MG63 (cell line): ENCODE data around the gene SYNGR1. TPM values are rescaled to one million over a fixed set of nuclear protein-coding genes. Genes with fewer than 3 reads are reported as not detected.
"Not testable (repeated sequence)": the region's sequence is repeated elsewhere in the genome, so short reads cannot be mapped to it uniquely, and the experiment has no call there.

ENCODE experiments used
- DNase-seq: peaks from one replicate; pipeline ENCODE4 v3.0.0-alpha.2; 2020
- H3K27me3 ChIP-seq: fragments of 250-450 bp; sonication (Bioruptor Pico); 2 replicates; pipeline ENCODE4 v1.5.1; 2020; ENCODE audit warnings: mild to moderate bottlenecking, moderate library complexity
- H3K36me3 ChIP-seq: fragments of 250-450 bp; sonication (Bioruptor Pico); 2 replicates; pipeline ENCODE4 v1.5.1; 2020; ENCODE audit warnings: mild to moderate bottlenecking, moderate library complexity
- H3K4me3 ChIP-seq: fragments of 250-450 bp; sonication (Bioruptor Pico); 2 replicates; pipeline ENCODE4 v1.5.1; 2020; ENCODE audit warnings: mild to moderate bottlenecking, moderate library complexity
- H3K9me3 ChIP-seq: fragments of 250-450 bp; sonication (Bioruptor Pico); 2 replicates; pipeline ENCODE4 v1.5.1; 2020; ENCODE audit warnings: mild to moderate bottlenecking, moderate library complexity
- total RNA-seq: library from RNA; depleted of rRNA; stranded (reverse); fragments of >200 nt; shearing (Covaris generic); gene quantifications from 2 replicates; pipeline ENCODE4 v1.2.3, GENCODE V29; 2014; ENCODE audit warnings: low replicate concordance

Gene SYNGR1
- total RNA-seq, 1 experiment from 2014 or later: 58.3 TPM

DNA sequence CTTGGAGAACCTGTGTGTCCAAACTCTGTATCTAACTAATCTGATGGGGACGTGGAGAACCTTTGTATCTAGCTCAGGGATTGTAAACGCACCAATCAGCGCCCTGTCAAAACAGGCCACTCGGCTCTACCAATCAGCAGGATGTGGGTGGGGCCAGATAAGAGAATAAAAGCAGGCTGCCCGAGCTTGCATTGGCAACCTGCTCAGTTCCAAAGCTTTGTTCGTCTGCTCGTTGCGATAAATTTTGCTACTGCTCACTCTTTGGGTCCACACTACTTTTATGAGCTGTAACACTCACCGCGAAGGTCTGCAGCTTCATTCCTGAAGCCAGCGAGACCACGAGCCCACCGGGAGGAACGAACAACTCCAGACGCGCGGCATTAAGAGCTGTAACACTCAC, 8.4 kb downstream of the SYNGR1 start:
- H3K9me3 ChIP-seq, H3K27me3 ChIP-seq, DNase-seq, H3K4me3 ChIP-seq, H3K36me3 ChIP-seq: not testable (repeated sequence)

DNA sequence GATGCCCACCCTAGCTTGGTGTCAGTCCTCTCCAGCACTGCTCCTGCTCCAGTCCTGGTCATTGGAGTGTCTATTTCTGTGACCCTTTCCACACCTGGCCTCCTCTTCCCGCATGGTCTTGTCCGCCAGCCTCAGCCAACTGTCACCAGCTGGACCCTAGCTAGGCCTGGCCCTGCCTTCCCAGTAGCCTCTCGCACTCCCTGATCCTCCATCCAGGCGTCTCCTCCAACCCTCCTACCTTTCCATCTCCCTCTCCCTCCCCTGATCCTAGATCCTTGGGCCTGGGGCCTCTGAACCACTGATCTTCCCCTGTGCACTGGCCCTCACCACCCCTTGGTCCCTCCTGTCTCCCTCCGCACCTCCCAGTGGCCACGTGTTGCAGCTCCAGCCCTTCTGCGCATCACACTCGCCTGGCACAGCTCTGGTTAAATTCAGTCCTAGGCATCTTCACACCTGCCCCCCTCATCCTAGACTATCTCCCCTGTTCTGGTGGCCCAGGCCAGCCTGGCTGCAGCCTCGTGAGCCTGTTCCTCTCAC, 9.9 kb downstream of the SYNGR1 start:
- DNase-seq: no peak
- Histone ChIP-seq H3K36me3 (no peaks in the 10 kb centered on the region), H3K4me3 (no peak overlapping the region), H3K27me3 (no peaks in the 10 kb centered on the region), H3K9me3 (no peaks in the 10 kb centered on the region)

GRCh38 chr22:39360242-39360641, 10.5 kb downstream of the SYNGR1 start:
- DNase-seq: no peak
- Histone ChIP-seq H3K36me3 (no peaks in the 10 kb centered on the region), H3K9me3 (no peaks in the 10 kb centered on the region), H3K27me3 (no peaks in the 10 kb centered on the region), H3K4me3 (no peak overlapping the region)

GRCh38 chr22:39360674-39361413, 11.1 kb downstream of the SYNGR1 start:
- no peak for DNase-seq
- no peaks in the 10 kb centered on the region for H3K9me3 ChIP-seq
- no peaks in the 10 kb centered on the region for H3K27me3 ChIP-seq
- no peak overlapping the region for H3K4me3 ChIP-seq
- no peaks in the 10 kb centered on the region for H3K36me3 ChIP-seq

GRCh38 chr22:39361496-39361895, 11.7 kb downstream of the SYNGR1 start:
- no peaks in the 10 kb centered on the region for H3K9me3 ChIP-seq
- no peak for DNase-seq
- H3K27me3 ChIP-seq: no peaks in the 10 kb centered on the region
- no peaks in the 10 kb centered on the region for H3K36me3 ChIP-seq
- no peak overlapping the region for H3K4me3 ChIP-seq

DNA sequence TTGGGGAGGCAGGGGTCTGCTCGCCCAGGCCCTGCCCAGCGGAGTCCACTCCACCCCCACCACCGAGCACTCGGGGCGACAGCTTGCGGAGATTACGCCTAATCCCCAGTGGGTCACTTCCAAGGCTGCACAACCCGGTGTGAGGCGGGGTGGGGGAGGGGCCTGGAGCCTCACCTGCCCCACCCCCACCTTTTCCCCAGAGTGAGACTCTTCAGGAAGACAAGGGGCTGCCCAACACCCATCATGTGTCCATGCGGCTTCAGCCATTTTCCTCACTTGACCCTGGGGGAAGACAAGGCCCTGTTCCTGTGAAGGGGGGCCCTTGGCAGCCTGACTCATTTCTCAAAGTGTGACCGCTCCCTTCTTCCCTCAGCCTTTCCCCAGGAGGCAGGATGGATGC, 12.5 kb downstream of the SYNGR1 start:
- no peak for DNase-seq

DNA sequence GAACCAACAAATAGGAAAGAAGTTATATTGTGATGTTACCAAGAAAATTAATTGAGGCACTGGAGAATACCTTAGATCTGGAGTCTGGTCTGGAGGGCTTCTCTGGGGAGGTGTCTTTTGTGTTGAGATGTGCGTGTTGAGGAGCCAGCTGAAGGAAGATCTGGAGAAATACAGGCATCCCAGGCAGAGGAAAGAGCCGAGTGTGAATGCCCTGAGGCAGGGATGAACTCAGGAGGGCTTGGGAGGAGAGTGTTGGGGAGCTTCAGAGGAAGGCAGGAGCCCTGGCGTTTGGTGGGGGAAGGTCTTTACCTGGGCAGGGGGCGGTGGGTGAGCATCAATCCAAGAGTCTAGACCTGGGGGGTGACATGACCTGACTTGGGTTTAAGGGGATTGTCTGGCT, 13.1 kb downstream of the SYNGR1 start:
- DNase-seq: no peak
- H3K27me3 ChIP-seq: no peaks in the 10 kb centered on the region
- no peaks in the 10 kb centered on the region for H3K36me3 ChIP-seq
- no peak overlapping the region for H3K4me3 ChIP-seq
- no peaks in the 10 kb centered on the region for H3K9me3 ChIP-seq

More for the DNA sequence above, 12.5 kb downstream of the SYNGR1 start:
- Histone ChIP-seq H3K27me3 (no peaks in the 10 kb centered on the region), H3K9me3 (no peaks in the 10 kb centered on the region), H3K4me3 (no peak overlapping the region), H3K36me3 (no peaks in the 10 kb centered on the region)

GRCh38 chr22:39363751-39364515, 14.1 kb downstream of the SYNGR1 start:
- no peak for DNase-seq
- no peaks in the 10 kb centered on the region for H3K27me3 ChIP-seq
- H3K4me3 ChIP-seq: no peak overlapping the region
- H3K9me3 ChIP-seq: no peaks in the 10 kb centered on the region
- H3K36me3 ChIP-seq: no peaks in the 10 kb centered on the region

DNA sequence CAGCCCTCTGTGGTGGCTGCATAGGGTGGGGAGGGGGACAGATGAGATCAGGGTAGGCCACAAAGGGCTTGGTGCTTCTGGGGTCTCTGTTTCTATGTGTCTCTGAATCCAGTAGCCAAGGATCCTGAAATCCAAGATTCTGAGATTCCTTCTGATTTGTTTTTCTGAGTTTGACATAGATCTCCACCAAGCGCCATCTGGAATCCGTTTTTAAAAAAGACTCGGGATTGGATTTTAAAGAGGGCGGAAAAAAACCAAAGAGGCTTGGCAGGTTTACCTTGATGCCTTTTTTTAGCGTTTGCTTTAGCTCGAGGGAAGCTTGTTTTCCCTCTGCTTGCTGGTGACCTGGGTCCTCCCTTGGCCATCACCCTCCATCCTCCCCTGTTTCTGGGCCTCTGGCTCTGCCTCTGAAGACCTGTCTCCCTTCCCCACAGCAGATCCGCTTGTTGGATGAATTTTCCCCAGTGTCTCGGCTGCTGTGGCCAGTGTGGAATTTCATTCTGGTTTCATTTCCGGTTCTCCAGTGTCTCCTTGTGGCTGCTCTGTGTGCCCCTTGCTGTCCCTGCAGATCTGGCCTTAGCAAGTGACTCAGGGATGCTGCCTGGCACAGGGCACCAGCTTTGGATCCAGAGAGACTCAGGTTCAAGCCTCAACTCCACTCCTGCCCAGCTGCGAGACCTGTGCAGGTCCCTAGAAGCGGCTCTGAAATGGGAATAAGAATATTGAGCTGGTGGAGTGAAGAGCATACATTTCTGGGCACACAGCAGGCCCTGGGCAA, 15.1 kb downstream of the SYNGR1 start:
- no peak for DNase-seq
- H3K4me3 ChIP-seq: no peak overlapping the region
- H3K36me3 ChIP-seq: no peaks in the 10 kb centered on the region
- no peaks in the 10 kb centered on the region for H3K27me3 ChIP-seq
- H3K9me3 ChIP-seq: no peaks in the 10 kb centered on the region

GRCh38 chr22:39365492-39365780, 15.6 kb downstream of the SYNGR1 start:
- Histone ChIP-seq H3K27me3 (no peaks in the 10 kb centered on the region), H3K36me3 (no peaks in the 10 kb centered on the region), H3K9me3 (no peaks in the 10 kb centered on the region), H3K4me3 (no peak overlapping the region)
- DNase-seq: no peak

GRCh38 chr22:39367035-39367434, 17.2 kb downstream of the SYNGR1 start:
- Histone ChIP-seq H3K4me3 (no peak overlapping the region), H3K36me3 (no peaks in the 10 kb centered on the region), H3K9me3 (0 out of 2 replicates have a peak, but pooled peaks cover 3% of the 10 kb centered on the region), H3K27me3 (no peaks in the 10 kb centered on the region)
- DNase-seq: no peak

GRCh38 chr22:39368461-39368911, 18.7 kb downstream of the SYNGR1 start:
- Histone ChIP-seq H3K27me3 (no peaks in the 10 kb centered on the region), H3K4me3 (no peak overlapping the region), H3K9me3 (0 out of 2 replicates have a peak, but pooled peaks cover 3% of the 10 kb centered on the region), H3K36me3 (no peaks in the 10 kb centered on the region)
- no peak for DNase-seq

- DNase-seq: no peak
- Histone ChIP-seq H3K36me3 (no peaks in the 10 kb centered on the region), H3K27me3 (no peaks in the 10 kb centered on the region), H3K4me3 (no peak overlapping the region), H3K9me3 (0 out of 2 replicates have a peak, but pooled peaks cover 3% of the 10 kb centered on the region)
These were observed 19.4 kb downstream of the SYNGR1 start for GRCh38 chr22:39369186-39369585.

DNA sequence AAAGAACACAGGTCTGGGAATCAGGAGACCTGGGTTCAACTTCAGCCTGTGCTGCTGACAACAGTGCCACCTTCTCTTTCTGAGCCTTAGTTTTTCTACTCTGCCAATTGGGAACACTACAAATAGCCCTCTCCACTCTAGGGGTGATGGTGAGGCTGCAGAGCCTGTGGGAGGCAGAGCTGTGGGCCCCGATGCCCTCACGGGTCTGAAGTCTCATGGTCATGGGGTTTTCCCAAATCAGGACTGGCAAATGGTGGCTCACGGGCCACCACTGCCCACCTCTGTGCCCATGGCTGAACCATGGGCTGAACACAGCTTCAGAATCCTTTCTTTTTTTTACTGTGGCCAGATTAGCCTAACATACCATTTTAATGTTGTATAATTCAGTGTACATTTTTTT, 19.8 kb downstream of the SYNGR1 start:
- H3K27me3 ChIP-seq: no peaks in the 10 kb centered on the region
- H3K9me3 ChIP-seq: 0 out of 2 replicates have a peak, but pooled peaks cover 3% of the 10 kb centered on the region
- no peaks in the 10 kb centered on the region for H3K36me3 ChIP-seq
- no peak for DNase-seq
- H3K4me3 ChIP-seq: no peak overlapping the region

- Histone ChIP-seq H3K9me3 (0 out of 2 replicates have a peak, but pooled peaks cover 3% of the 10 kb centered on the region), H3K27me3 (no peaks in the 10 kb centered on the region), H3K36me3 (no peaks in the 10 kb centered on the region), H3K4me3 (no peak overlapping the region)
- DNase-seq: no peak
These were observed 21.9 kb downstream of the SYNGR1 start for GRCh38 chr22:39371732-39372131.

DNA sequence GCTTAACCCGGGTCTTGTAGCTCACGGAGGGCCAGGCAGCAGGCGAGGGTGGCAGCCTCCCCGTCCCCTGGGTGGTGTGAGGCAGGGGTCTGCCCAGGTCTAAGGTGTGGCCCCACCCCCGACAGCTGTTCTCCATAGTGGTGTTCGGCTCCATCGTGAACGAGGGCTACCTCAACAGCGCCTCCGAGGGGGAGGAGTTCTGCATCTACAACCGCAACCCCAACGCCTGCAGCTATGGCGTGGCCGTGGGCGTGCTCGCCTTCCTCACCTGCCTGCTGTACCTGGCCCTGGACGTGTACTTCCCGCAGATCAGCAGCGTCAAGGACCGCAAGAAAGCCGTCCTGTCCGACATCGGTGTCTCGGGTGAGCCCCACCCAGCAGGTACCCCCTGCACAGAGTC, 24.4 kb downstream of the SYNGR1 start:
- 0 out of 2 replicates have a peak, but pooled peaks cover 3% of the 10 kb centered on the region for H3K9me3 ChIP-seq
- H3K27me3 ChIP-seq: no peaks in the 10 kb centered on the region
- no peaks in the 10 kb centered on the region for H3K36me3 ChIP-seq
- H3K4me3 ChIP-seq: no peak overlapping the region
- no peak for DNase-seq

GRCh38 chr22:39374801-39375200, 25.0 kb downstream of the SYNGR1 start:
- H3K36me3 ChIP-seq: no peaks in the 10 kb centered on the region
- DNase-seq: no peak
- 0 out of 2 replicates have a peak, but pooled peaks cover 3% of the 10 kb centered on the region for H3K9me3 ChIP-seq
- H3K4me3 ChIP-seq: no peak overlapping the region
- H3K27me3 ChIP-seq: no peaks in the 10 kb centered on the region
